Brain microvascular endothelial cell (primary cell): Measurements from ENCODE around the gene MAPK12.

Experiments used
- DNase-seq: peaks from one replicate; pipeline ENCODE4 v3.0.0-alpha.2; 2020
- H3K27ac ChIP-seq: fragments of 250-450 bp; sonication (Bioruptor Pico); 2 replicates; pipeline ENCODE4 v1.5.1; 2020; ENCODE audit warnings: mild to moderate bottlenecking, moderate library complexity
- H3K27me3 ChIP-seq: fragments of 250-450 bp; sonication (Bioruptor Pico); replicated peaks from 2 replicates; pipeline ENCODE4 v1.5.1; 2020; ENCODE audit warnings: mild to moderate bottlenecking
- H3K36me3 ChIP-seq: fragments of 250-450 bp; sonication (Bioruptor Pico); replicated peaks from 2 replicates; pipeline ENCODE4 v1.5.1; 2020; ENCODE audit warnings: mild to moderate bottlenecking
- H3K4me3 ChIP-seq: 2 replicates; pipeline ENCODE4 v1.5.1; 2011; ENCODE audit warnings: low read depth, mild to moderate bottlenecking, control low read depth, low read length, moderate library complexity
- CTCF ChIP-seq: IDR thresholded peaks from 2 replicates; pipeline ENCODE4 v1.5.1; 2011; ENCODE audit warnings: low read depth, mild to moderate bottlenecking, moderate library complexity, low read length, control low read depth, inconsistent platforms; ENCODE audit errors: missing control alignments
- in situ Hi-C: cut with HindIII; loops from 2 replicates; pipeline ENCODE4 v1.10.0; 2017; ENCODE audit warnings: low sequenced_read_pairs, low pct_ligation_motif_present

Gene MAPK12

DNA sequence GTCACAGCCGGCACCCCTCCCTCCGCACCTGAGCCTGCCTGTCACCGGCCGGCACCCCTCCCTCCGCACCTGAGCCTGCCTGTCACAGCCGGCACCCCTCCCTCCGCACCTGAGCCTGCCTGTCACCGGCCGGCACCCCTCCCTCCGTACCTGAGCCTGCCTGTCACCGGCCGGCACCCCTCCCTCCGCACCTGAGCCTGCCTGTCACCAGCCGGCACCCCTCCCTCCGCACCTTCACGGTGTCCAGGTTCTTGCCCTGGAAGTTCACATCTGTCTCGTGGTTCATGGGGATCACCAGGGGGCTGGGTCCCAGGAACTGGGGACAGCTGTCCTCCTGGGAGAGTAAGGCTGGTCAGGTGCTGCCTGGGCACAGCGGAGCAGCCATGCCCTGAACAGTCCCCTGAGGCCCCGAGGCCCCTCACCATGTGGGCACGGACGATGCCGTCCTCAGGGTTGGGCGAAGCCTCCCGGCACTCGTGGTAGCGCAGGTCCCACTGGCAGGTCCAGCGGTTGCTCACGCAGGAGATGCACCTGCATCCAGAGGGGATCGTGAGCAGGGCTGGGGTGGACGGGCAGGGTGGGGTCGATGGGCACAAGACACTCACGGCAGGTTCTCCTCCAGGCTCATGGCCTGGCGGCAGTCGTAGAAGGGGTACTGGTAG, 24.2 kb upstream of the MAPK12 start:
- Histone ChIP-seq H3K27ac (no peak overlapping the region), H3K36me3 (peaks cover 66% of the 10 kb centered on the region), H3K4me3 (no peak overlapping the region), H3K27me3 (no peaks in the 10 kb centered on the region)
- no peak for TF ChIP-seq CTCF
- in situ Hi-C loops, result no loop called here
- DNase-seq, result no peak

DNA sequence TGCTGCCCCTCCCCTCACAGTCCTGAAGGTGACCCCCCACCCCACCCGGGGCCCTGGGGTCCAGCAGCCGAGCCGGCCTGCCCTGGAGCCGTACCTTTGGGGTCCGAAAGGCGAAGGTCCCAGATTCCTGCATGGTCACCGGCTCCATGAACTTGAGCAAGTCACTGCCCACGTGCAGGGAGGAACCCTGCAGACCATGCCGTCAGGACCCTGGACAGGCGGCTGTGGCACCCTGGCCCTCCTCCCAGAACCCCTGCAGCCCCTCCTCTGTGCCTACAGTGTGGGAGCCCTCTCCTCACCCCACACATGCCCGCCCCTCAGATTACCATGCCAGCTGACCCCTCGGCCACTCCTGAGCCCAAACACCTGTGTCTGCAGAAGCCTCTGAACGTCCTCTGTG, 23.0 kb upstream of the MAPK12 start:
- no peak for TF ChIP-seq CTCF
- Histone ChIP-seq H3K27ac (no peak overlapping the region), H3K4me3 (no peak overlapping the region), H3K27me3 (no peaks in the 10 kb centered on the region), H3K36me3 (peaks cover 71% of the 10 kb centered on the region)
- in situ Hi-C loops, result no loop called here
- DNase-seq, result no peak

DNA sequence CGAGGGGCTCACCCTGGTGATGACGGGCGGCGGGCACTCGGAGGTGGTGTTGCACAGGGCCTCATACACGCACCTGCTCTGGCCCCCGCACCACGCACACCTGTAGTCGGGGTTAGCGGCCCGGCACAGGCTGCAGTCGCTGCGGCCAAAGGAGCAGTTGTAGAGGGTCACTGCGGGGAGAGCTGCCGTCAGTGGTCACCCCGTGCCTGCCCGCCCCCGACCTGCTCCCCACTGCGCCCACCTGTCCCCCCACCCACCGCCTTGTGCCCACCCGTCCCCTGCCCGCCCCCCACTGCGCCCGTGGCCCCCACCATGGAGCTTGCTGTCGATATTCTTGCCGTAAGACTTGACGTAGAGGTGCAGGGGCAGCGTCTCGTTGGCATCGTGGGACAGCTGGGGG, 22.3 kb upstream of the MAPK12 start:
- no peak for TF ChIP-seq CTCF
- peaks cover 71% of the 10 kb centered on the region for H3K36me3 ChIP-seq
- H3K27me3 ChIP-seq, result no peaks in the 10 kb centered on the region
- DNase-seq, result no peak
- H3K4me3 ChIP-seq, result no peak overlapping the region
- in situ Hi-C loops, result no loop called here
- no peak overlapping the region for H3K27ac ChIP-seq

- Histone ChIP-seq H3K36me3 (peaks cover 71% of the 10 kb centered on the region), H3K4me3 (no peak overlapping the region), H3K27me3 (no peaks in the 10 kb centered on the region), H3K27ac (peak overlapping the region; percentile 2)
- peak; percentile 66 for DNase-seq
- TF ChIP-seq CTCF, result no peak
- in situ Hi-C loops, result no loop called here
Observed at GRCh38 chr22:50282361-50283155, 21.1 kb upstream of the MAPK12 start.

DNA sequence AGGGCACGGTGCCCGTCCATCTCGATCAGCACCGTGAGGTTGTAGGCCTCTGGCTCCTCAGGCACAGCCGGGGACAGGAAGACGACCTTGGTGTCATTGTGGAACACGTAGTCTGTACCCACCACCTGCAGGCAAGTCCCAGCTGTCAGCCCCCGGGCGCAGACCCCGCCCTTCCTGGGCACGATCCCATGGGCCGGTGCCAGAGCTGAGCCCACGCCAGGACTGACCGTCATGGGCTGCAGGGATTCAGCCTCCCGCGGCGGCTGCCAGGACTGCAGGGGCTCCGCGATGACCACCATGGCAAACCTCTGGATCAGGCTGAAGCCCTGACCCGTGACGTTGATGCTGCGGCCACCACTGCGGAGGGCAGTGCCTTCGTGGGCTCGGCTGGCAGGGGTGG, 20.5 kb upstream of the MAPK12 start:
- DNase-seq, result no peak
- H3K27ac ChIP-seq, result peak overlapping the region; percentile 2
- TF ChIP-seq CTCF, result no peak
- peaks cover 69% of the 10 kb centered on the region for H3K36me3 ChIP-seq
- no peaks in the 10 kb centered on the region for H3K27me3 ChIP-seq
- in situ Hi-C loops, result no loop called here
- no peak overlapping the region for H3K4me3 ChIP-seq
